Measurements from ENCODE around the gene GPR146.
"Not testable (repeated sequence)": the region's sequence is repeated elsewhere in the genome, so short reads cannot be mapped to it uniquely, and the experiment has no call there.

Gene GPR146

DNA sequence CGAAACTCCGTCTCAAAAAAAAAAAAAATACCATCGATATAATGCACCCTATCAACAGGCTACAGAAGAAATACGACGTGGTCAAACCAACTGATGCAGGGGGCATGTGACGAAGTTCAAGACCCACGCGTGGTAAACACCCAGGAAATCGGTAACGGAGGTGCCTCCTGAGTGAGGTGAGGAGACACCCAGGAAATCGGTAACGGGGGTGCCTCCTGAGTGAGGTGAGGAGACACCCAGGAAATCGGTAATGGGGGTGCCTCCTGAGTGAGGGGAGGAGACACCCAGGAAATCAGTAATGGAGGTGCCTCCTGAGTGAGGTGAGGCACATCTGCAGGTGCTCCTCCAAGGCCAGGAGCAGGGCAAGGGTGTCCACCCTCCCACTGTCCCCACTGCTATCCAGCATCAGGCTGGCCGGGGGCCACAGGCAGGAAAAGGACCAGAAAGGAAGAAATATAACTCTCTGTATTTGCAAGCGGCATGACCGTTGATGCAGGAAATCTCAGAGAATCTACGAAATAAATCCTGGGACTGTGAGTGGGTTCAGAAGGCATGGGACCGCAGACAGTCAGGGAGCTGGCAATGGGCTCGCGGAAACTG is 10.7 kb upstream of the GPR146 start:
- Mint-ChIP-seq H3K27ac (no peak overlapping the region), H3K36me3 (ENCODE audit: low read depth) (peaks cover 19% of the 10 kb centered on the region), H3K4me1 (peaks cover 21% of the 10 kb centered on the region), H3K9me3 (peaks cover 8% of the 10 kb centered on the region), H3K27me3 (ENCODE audit: low read depth) (peaks cover 8% of the 10 kb centered on the region), H3K4me3 (no peak overlapping the region)
- TF ChIP-seq CTCF (IDR thresholded peaks at IDR 0.05; ENCODE audit: unreplicated experiment in 3 of 3) = no peak

DNA sequence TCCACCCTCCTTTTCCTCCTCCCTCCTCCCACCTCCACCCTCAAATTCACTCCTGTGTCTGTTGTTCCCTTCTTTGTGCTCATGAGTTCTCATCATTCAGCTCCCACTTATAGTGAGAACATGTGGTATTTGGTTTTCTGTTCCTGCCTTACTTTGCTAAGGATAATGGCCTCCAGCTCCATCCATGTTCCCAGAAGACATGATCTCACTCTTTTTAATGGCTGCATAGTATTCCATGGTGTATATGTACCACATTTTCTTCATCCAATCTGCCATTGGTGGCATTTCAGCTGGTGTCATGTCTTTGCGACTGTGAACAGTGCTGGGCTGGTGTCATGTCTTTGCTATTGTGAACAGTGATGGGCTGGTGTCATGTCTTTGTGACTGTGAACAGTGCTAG is 9.6 kb upstream of the GPR146 start:
- H3K4me1 Mint-ChIP-seq = peaks cover 15% of the 10 kb centered on the region
- not testable (repeated sequence) for H3K4me3 Mint-ChIP-seq; H3K9me3 Mint-ChIP-seq; H3K27me3 Mint-ChIP-seq (ENCODE audit: low read depth); H3K27ac Mint-ChIP-seq
- peaks cover 19% of the 10 kb centered on the region for H3K36me3 Mint-ChIP-seq (ENCODE audit: low read depth)

DNA sequence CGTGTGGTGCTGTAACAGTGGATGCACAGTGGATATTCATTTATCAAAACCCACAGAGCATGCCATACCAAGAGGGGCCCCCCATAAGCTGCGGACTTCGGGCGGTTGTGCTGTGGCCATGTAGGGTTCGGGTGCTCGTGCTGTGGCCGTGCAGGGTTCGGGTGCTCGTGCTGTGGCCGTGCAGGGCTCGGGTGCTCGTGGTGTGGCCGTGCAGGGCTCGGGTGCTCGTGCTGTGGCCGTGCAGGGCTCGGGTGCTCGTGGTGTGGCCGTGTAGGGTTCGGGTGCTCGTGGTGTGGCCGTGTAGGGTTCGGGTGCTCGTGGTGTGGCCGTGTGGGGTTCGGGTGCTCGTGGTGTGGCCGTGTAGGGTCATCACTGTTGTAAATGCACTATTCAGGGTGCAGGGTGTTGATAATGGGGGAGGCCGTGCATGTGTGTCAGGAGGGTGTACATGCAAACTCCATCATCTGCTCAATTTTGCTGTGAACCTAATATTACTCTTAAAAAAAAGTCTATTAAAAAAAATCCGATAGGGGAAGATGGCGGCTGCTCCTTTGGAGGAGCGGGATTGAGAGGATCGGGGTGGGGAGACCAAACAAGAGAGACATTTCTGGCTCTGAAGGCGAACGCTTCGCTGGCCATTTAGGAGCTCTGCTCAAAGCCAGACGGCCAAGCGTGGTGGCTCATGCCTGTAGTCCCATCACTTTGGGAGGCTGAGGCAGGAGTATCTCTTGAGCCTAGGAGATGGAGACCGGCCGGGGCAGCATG is 8.0 kb upstream of the GPR146 start:
- Mint-ChIP-seq H3K36me3 (ENCODE audit: low read depth) (peaks cover 19% of the 10 kb centered on the region), H3K4me1 (peaks cover 23% of the 10 kb centered on the region), H3K27me3 (ENCODE audit: low read depth) (peaks cover 11% of the 10 kb centered on the region)
- not testable (repeated sequence) for H3K4me3 Mint-ChIP-seq, H3K27ac Mint-ChIP-seq, H3K9me3 Mint-ChIP-seq

DNA sequence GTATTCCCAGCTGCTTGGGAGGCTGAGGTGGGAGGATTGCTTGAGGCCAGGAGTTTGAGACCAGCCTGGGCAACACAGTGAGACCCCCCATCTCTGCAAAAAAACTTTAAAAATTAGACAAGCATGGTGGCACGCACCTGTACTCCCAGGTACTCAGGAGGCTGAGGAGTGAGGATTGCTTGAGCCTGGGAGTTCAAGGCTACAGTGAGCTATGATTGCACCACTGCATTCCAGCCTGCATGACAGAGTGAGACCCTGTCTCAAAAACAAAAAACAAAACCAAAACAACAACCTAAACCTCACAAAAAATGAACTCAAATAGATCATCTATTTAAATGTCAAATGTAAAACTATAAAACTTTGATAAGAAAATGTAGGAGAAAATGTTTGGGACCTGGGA is 4.1 kb upstream of the GPR146 start:
- not testable (repeated sequence) for H3K4me3 Mint-ChIP-seq; H3K9me3 Mint-ChIP-seq; H3K27me3 Mint-ChIP-seq (ENCODE audit: low read depth)
- Mint-ChIP-seq H3K27ac (peak overlapping the region; percentile 49 to 79 (median 77)), H3K36me3 (ENCODE audit: low read depth) (peaks cover 10% of the 10 kb centered on the region), H3K4me1 (peaks cover 38% of the 10 kb centered on the region)

GRCh38 chr7:1040790-1041189 is 3.6 kb upstream of the GPR146 start:
- peak overlapping the region; percentile 79 to 82 (median 79) for H3K4me3 Mint-ChIP-seq
- peaks cover 3% of the 10 kb centered on the region for H3K27me3 Mint-ChIP-seq (ENCODE audit: low read depth)
- peak overlapping the region; percentile 49 to 79 (median 77) for H3K27ac Mint-ChIP-seq

DNA sequence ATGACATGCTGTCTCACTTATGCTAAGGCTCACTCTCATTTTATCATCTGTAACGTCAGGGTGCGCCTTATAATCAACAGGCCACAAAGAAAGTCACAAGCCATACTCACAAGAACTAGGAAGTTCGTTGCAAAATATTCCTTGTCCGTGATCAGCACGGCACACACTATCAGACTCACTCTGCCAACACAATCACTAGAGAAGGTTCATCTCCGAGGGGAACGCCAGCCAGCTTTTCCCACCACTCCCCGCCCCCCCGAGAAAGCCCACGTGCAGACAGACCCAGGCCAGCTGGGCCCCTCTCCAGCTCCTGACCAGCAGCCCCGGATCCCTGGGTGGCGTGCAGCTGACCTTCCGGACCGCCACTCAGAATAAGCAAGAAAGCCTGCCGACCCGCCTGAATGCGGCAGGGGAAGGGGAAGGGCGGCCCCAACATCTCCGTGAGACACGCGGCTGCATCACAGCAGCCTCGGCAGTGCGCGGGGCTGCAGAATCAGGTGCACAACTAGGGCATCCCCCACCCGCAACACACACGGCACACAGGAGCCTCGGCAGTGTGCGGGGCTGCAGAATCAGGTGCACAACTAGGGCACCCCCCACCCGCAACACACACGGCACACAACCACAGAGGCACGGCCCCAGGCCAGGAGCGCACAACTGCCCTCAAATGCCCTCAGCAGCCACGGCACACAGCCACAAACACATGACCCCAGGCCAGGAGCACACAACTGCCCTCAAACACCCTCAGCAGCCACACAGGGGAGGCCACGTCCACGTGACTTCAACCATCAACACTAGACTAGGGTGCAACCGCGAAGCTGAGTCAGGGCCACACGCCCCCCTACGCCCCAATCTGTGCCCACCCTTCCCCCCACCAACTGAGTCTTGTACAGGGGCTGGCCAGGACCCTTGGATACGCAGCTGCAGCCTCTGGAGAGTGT is 2.5 kb upstream of the GPR146 start:
- no peak for TF ChIP-seq CTCF (IDR thresholded peaks at IDR 0.05; ENCODE audit: unreplicated experiment in 3 of 3)
- H3K9me3 Mint-ChIP-seq = no peaks in the 10 kb centered on the region
- peak overlapping the region; percentile 29 to 61 (median 60) for H3K4me3 Mint-ChIP-seq
- H3K4me1 Mint-ChIP-seq = peaks cover 49% of the 10 kb centered on the region
- no peaks in the 10 kb centered on the region for H3K36me3 Mint-ChIP-seq (ENCODE audit: low read depth)
- peaks cover 3% of the 10 kb centered on the region for H3K27me3 Mint-ChIP-seq (ENCODE audit: low read depth)
- H3K27ac Mint-ChIP-seq = peak overlapping the region; percentile 49 to 93 (median 79)

More at GRCh38 chr7:1040790-1041189, 3.6 kb upstream of the GPR146 start:
- no peak for TF ChIP-seq CTCF (IDR thresholded peaks at IDR 0.05; ENCODE audit: unreplicated experiment in 3 of 3)
- peaks cover 43% of the 10 kb centered on the region for H3K4me1 Mint-ChIP-seq
- H3K9me3 Mint-ChIP-seq = no peaks in the 10 kb centered on the region
- H3K36me3 Mint-ChIP-seq (ENCODE audit: low read depth) = peaks cover 5% of the 10 kb centered on the region

- Mint-ChIP-seq H3K27ac (peak overlapping the region in 1 of 3 experiments; percentile 50), H3K36me3 (ENCODE audit: low read depth) (no peaks in the 10 kb centered on the region), H3K9me3 (no peaks in the 10 kb centered on the region), H3K4me3 (peak overlapping the region in 1 of 3 experiments; percentile 15), H3K27me3 (ENCODE audit: low read depth) (peaks cover 3% of the 10 kb centered on the region), H3K4me1 (peaks cover 54% of the 10 kb centered on the region)
- TF ChIP-seq CTCF (IDR thresholded peaks at IDR 0.05; ENCODE audit: unreplicated experiment in 3 of 3) = no peak
These were observed 1.9 kb upstream of the GPR146 start for GRCh38 chr7:1042492-1042833.
